Umbilical cord (tissue), 2 donors: ENCODE data around the gene TFCP2. TPM values are rescaled to one million over a fixed set of nuclear protein-coding genes. Genes with fewer than 3 reads are reported as not detected.

Experiments
- DNase-seq: peaks from one replicate; pipeline ENCODE4 v3.0.0-alpha.2; 2015; ENCODE audit warnings: low spot score
- total RNA-seq: library from RNA; depleted of rRNA; stranded (reverse); fragments of >200 nt; gene quantifications from one replicate; pipeline ENCODE4 v1.2.3, GENCODE V29; 2014; ENCODE audit warnings: low replicate concordance; ENCODE audit not compliant: insufficient read depth

The TFCP2 gene
- total RNA-seq, 1 donor from 2014 or later, result 10.6 TPM

DNA sequence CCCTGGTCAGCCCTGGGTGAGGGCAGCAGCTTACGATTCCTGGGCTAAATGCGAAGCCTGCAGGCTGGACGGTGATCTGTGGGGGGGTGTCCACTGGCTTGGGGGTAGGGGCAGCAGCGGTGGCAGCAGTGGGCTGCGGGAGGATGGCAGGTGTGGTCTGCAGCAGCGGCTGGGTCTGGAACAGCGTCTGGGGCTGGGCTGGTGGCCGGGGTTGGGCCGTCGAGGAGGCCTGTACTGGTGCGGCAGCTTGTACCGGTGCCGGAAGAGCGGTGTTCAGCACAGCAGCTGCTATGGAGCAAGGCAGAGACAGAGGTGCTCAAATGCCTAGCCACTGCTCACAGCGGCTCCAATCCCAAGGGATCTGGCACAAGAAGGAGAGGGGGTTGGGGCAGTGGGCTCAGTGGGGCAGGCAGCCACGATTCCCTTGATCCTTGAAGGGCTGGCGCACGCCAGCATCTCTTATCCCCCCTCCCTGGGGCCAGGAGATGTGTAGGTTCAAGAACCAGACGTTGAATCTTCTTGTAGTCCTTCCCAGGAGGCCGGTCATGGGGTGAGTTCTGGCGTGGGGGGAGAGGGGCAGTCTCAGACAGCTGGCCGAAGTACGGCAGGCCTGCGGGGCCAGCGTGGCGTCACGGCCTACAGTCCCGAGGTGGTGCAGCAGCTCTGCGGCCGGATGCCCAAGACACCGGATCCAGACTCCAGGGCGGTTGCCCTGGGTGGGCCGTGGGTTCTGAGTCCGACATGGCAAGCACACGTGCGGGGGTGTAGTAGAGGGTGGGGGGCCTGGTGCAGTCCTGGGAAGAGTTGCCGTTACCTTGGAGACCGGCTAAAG is 25.0 kb upstream of the TFCP2 start:
- no peak for DNase-seq

- no peak for DNase-seq
These were observed 23.6 kb upstream of the TFCP2 start for GRCh38 chr12:51196547-51196946.

DNA sequence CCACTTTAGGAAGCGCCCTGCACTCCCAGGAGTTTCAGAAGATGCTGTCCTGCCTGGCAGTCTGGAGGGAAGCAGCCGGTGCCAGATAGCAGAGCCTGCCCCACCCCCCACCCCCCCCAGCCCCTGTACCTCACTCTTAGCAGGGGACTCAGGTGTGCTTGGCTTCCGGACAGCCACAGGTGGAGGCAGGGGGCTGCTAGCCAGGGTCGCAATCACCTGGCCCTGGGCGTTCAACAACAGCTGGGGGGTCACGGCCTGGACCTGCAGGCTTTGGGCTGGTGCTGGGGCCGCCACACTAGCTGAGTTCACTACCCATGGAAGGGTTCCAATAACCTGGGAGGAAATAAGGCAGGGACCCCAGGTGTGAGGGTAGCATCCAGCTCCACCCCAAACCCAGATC is 22.9 kb upstream of the TFCP2 start:
- DNase-seq, result no peak

- DNase-seq, result no peak
These were observed 19.3 kb upstream of the TFCP2 start for GRCh38 chr12:51192284-51192671.

- no peak for DNase-seq
These were observed 18.8 kb upstream of the TFCP2 start for GRCh38 chr12:51191516-51192283.

- no peak for DNase-seq
These were observed 17.9 kb upstream of the TFCP2 start for GRCh38 chr12:51190820-51191219.

- no peak for DNase-seq
These were observed 16.9 kb upstream of the TFCP2 start for GRCh38 chr12:51189790-51190355.

- no peak for DNase-seq
These were observed 15.6 kb upstream of the TFCP2 start for GRCh38 chr12:51188359-51189051.

DNA sequence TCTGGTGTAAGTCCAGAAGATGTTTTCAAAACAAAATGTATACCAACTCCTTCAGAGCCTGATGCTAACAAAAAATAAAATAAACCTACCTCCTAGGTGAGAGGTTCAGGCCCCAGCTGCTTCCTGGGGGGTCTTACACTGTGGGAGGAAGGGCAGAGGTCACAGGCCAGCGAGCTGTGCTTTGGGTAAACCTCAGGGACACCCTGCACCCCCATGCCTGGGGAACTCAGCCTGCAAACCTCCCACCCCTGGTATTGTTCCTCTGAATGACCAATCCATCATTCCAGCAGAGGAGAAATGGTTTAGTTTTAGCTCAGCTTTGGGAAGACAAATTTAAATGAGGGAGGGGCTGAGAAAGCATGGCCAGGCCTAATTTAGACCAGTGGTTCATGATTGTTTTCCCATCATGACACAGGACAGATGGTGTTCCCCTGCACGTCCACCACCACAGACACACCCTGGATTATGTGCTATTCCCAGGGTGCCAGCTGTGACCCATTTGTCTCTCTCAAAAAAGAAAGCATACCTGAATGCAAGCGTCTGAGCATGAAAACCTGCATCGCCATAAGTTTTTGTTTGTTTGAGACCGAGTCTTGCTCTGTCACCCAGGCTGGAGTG is 14.5 kb upstream of the TFCP2 start:
- no peak for DNase-seq

- no peak for DNase-seq
These were observed 13.6 kb upstream of the TFCP2 start for GRCh38 chr12:51186465-51187085.

DNA sequence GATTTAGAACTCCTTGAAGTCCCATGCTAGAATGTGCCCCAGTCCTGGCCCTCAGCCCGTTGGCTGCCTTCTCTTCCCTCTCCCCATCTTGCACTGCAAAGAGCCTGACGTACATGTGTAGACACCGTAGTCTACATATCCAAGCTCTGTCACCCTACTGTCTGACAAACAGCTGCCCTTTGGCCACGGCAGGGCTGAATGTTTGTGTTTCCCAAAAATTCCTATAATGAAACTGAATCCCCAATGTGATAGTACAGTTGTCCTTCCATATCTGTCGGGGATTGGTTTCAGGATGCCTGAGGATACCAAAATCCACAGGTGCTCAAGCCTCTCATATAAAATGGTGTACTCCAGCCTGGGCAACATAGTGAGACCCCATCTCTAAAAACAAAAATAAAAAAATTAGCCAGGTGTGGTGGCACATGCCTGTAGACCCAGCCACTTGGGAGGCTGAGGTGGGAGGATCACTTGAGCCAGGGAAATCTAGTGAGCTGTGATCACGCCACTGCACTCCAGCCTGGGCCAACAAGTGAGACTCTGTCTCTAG is 12.3 kb upstream of the TFCP2 start:
- DNase-seq, result no peak

GRCh38 chr12:51183816-51184215 is 10.9 kb upstream of the TFCP2 start:
- DNase-seq, result peak; percentile 73

GRCh38 chr12:51183349-51183748 is 10.4 kb upstream of the TFCP2 start:
- no peak for DNase-seq

GRCh38 chr12:51181558-51181957 is 8.6 kb upstream of the TFCP2 start:
- DNase-seq, result no peak

DNA sequence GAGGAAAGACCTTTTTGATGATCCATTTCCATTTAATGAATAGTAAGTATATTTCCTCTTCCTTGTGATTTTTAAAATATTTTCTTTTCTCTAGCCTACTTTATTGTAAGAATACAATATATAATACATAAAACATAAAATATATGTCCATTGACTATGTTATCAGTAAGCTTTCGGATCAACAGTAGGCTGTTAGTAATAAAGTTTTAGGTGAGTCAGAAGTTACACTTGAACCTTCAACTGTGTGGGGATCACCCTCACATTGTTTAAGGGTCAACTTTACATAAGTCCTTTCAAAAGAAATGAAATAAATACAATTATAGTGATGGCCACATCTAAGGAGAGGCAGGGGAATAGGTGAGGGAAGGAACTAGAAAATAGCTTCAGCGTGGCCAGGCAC is 5.0 kb upstream of the TFCP2 start:
- DNase-seq, result no peak

GRCh38 chr12:51174501-51174900 is 1.6 kb upstream of the TFCP2 start:
- DNase-seq, result no peak

GRCh38 chr12:51171884-51172514 is 936 bp downstream of the TFCP2 start:
- DNase-seq, result peak; percentile 14

- no peak for DNase-seq
These were observed 9.1 kb downstream of the TFCP2 start for GRCh38 chr12:51163795-51164194.

DNA sequence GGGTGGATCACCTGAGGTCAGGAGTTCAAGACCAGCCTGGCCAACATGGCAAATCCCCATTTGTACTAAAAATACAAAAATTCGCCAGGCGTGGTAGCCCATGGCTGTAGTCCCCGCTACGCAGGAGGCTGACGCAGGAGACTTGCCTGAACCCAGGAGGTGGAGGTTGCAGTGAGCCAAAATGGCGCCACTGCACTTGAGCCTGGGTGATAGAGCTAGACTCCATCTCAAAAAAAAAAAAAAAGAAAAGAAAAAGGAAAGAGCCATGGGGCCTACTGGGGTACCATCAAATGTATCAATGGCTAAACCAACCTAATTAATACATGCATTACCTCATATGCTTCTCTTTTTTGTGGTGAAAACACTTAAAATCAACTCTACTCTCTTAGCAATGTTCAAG is 10.7 kb downstream of the TFCP2 start:
- DNase-seq, result no peak

GRCh38 chr12:51160814-51161459 is 12.0 kb downstream of the TFCP2 start:
- no peak for DNase-seq
